IMR-90 (cell line): ENCODE results near the gene RPUSD4. TPM values are rescaled to one million over a fixed set of nuclear protein-coding genes. Genes with fewer than 3 reads are reported as not detected.

Experiments
- ATAC-seq: fragments of 200-7000 bp; cut with Tn5 transposase; 2 replicates; pipeline ENCODE4 v1.9.1; 2020; ENCODE audit warnings: low read depth, mild to moderate bottlenecking, moderate library complexity
- BruUV-seq: library from RNA; stranded (reverse); fragments of 400-500 nt; replicated peaks from 2 replicates; lab custom pipeline; 2021; lab: Mats Ljungman, UMichigan
- CTCF ChIA-PET: fragments of 300-600 bp; formaldehyde crosslinking; extraction: SDS; loops from one replicate; lab custom pipeline; 2021; ENCODE audit warnings: antibody characterized with exemption; lab: Yijun Ruan, JAX
- POLR2A ChIA-PET: fragments of 300-600 bp; sonication (Branson Sonifier 250); formaldehyde crosslinking; loops from one replicate; lab custom pipeline; 2022; ENCODE audit warnings: antibody characterized with exemption; ENCODE audit not compliant: unreplicated experiment; lab: Charles Lee
- DNase-seq: peaks from one replicate; pipeline ENCODE4 v3.0.0; 2013
- H2AFZ ChIP-seq: replicated peaks from 2 replicates; pipeline ENCODE3; 2013; ENCODE audit warnings: low read length, mild to moderate bottlenecking; ENCODE audit not compliant: poor library complexity
- H2AK5ac ChIP-seq: 2 replicates; pipeline ENCODE4 v1.6.1; 2013; ENCODE audit warnings: low read depth, low read length, inconsistent platforms
- H2AK9ac ChIP-seq: replicated peaks from 2 replicates; pipeline ENCODE3; 2013; ENCODE audit warnings: mild to moderate bottlenecking, low read depth, low read length, moderate library complexity; ENCODE audit not compliant: poor library complexity
- H2BK120ac ChIP-seq: 2 replicates; pipeline ENCODE4 v1.6.1; 2013; ENCODE audit warnings: low read depth, low read length, inconsistent platforms
- H2BK15ac ChIP-seq: 3 replicates; pipeline ENCODE4 v1.6.1; 2013; ENCODE audit warnings: low read depth, low read length, inconsistent platforms
- H2BK20ac ChIP-seq: 2 replicates; pipeline ENCODE4 v1.6.1; 2013; ENCODE audit warnings: low read depth, mild to moderate bottlenecking, inconsistent platforms, low read length, moderate library complexity
- H2BK5ac ChIP-seq: 2 replicates; pipeline ENCODE4 v1.6.1; 2013; ENCODE audit warnings: mild to moderate bottlenecking, low read depth, low read length, inconsistent platforms; ENCODE audit not compliant: poor library complexity, severe bottlenecking
- H3K14ac ChIP-seq: replicated peaks from 2 replicates; pipeline ENCODE4 v1.6.1; 2013; ENCODE audit warnings: low read depth, low read length, inconsistent platforms
- H3K18ac ChIP-seq: 2 replicates; pipeline ENCODE4 v1.6.1; 2013; ENCODE audit warnings: low read depth, low read length, control low read depth
- H3K23ac ChIP-seq: 2 replicates; pipeline ENCODE4 v1.6.1; 2013; ENCODE audit warnings: low read depth, low read length, inconsistent platforms
- H3K27ac ChIP-seq: 2 replicates; pipeline ENCODE4 v1.5.1; 2013; ENCODE audit warnings: mild to moderate bottlenecking, control low read depth, low read length; ENCODE audit not compliant: insufficient read depth
- H3K27me3 ChIP-seq: 2 replicates; pipeline ENCODE4 v1.6.1; 2013; ENCODE audit warnings: low read length; ENCODE audit not compliant: control insufficient read depth, insufficient read depth
- H3K36me3 ChIP-seq: 2 replicates; pipeline ENCODE4 v1.6.1; 2013; ENCODE audit warnings: low read length, mixed read lengths; ENCODE audit not compliant: control insufficient read depth, insufficient read depth
- H3K4ac ChIP-seq: 2 replicates; pipeline ENCODE4 v1.6.1; 2013; ENCODE audit warnings: low read depth, low read length, inconsistent platforms
- H3K4me1 ChIP-seq: 2 replicates; pipeline ENCODE4 v1.6.1; 2013; ENCODE audit warnings: low read length, mixed read lengths; ENCODE audit not compliant: control insufficient read depth, insufficient read depth
- H3K4me2 ChIP-seq: 2 replicates; pipeline ENCODE4 v1.6.1; 2013; ENCODE audit warnings: low read depth, mild to moderate bottlenecking, control low read depth, low read length, moderate library complexity
- H3K4me3 ChIP-seq: 2 replicates; pipeline ENCODE4 v1.5.1; 2013; ENCODE audit warnings: low read depth, mild to moderate bottlenecking, control low read depth, low read length, moderate library complexity; ENCODE audit not compliant: insufficient read depth
- H3K56ac ChIP-seq: 2 replicates; pipeline ENCODE4 v1.6.1; 2013; ENCODE audit warnings: low read length, inconsistent platforms; ENCODE audit not compliant: insufficient read depth; ENCODE audit errors: extremely low read depth
- H3K79me1 ChIP-seq, 2 experiments: 2 replicates each; pipeline ENCODE4 v1.6.1; 2013; ENCODE audit warnings: low read length in 2 of 2, inconsistent platforms in 1 of 2, low read depth in 1 of 2
- H3K9ac ChIP-seq: 2 replicates; pipeline ENCODE4 v1.6.1; 2013; ENCODE audit warnings: low read depth, low read length, control low read depth
- H3K9me1 ChIP-seq: 2 replicates; pipeline ENCODE4 v1.6.1; 2013; ENCODE audit warnings: low read length, inconsistent platforms; ENCODE audit not compliant: insufficient read depth
- H3K9me3 ChIP-seq: 2 replicates; pipeline ENCODE4 v1.6.1; 2013; ENCODE audit warnings: low read length; ENCODE audit not compliant: control insufficient read depth, insufficient read depth
- H4K20me1 ChIP-seq: 2 replicates; pipeline ENCODE4 v1.6.1; 2013; ENCODE audit warnings: low read length, inconsistent platforms; ENCODE audit not compliant: insufficient read depth
- H4K5ac ChIP-seq: 2 replicates; pipeline ENCODE4 v1.6.1; 2013; ENCODE audit warnings: mild to moderate bottlenecking, low read depth, low read length, control low read depth
- H4K8ac ChIP-seq, 2 experiments: 2 replicates each; pipeline ENCODE4 v1.6.1; 2013; ENCODE audit warnings: low read depth in 2 of 2, low read length in 2 of 2, control low read depth in 1 of 2, inconsistent platforms in 1 of 2
- H4K91ac ChIP-seq: 2 replicates; pipeline ENCODE4 v1.6.1; 2013; ENCODE audit warnings: low read depth, low read length, inconsistent platforms; ENCODE audit not compliant: insufficient read depth
- BHLHE40 ChIP-seq: fragments of 150-350 bp; IDR thresholded peaks from 2 replicates; pipeline ENCODE4 v1.6.1; 2016; ENCODE audit warnings: mild to moderate bottlenecking, low read depth, low read length
- CEBPB ChIP-seq: IDR thresholded peaks from 2 replicates; pipeline ENCODE4 v1.6.1; 2012; ENCODE audit warnings: low read depth, low read length, improper control_type of control experiment
- CHD1 ChIP-seq: IDR thresholded peaks from 2 replicates; pipeline ENCODE4 v1.6.1; 2012; ENCODE audit warnings: low read depth, low read length, improper control_type of control experiment
- CTCF ChIP-seq: conservative IDR thresholded peaks from 2 replicates; pipeline ENCODE4 v1.5.1; 2012; ENCODE audit warnings: mild to moderate bottlenecking, low read depth, low read length, improper control_type of control experiment
- ELK1 ChIP-seq: fragments of 150-350 bp; IDR thresholded peaks from 2 replicates; pipeline ENCODE4 v1.6.1; 2016; ENCODE audit warnings: low read depth, mild to moderate bottlenecking, low read length, moderate library complexity, borderline replicate concordance
- FOS ChIP-seq: fragments of 150-350 bp; IDR thresholded peaks from 2 replicates; pipeline ENCODE4 v1.6.1; 2016; ENCODE audit warnings: low read depth, low read length
- MAFK ChIP-seq: IDR thresholded peaks from 2 replicates; pipeline ENCODE4 v1.6.1; 2012; ENCODE audit warnings: low read depth, low read length, improper control_type of control experiment
- MAZ ChIP-seq: IDR thresholded peaks from 2 replicates; pipeline ENCODE4 v1.6.1; 2012; ENCODE audit warnings: low read depth, mild to moderate bottlenecking, low read length, improper control_type of control experiment, moderate library complexity, borderline replicate concordance
- MXI1 ChIP-seq: IDR thresholded peaks from 2 replicates; pipeline ENCODE4 v1.6.1; 2012; ENCODE audit warnings: low read depth, mild to moderate bottlenecking, low read length, moderate library complexity, borderline replicate concordance
- NFE2L2 ChIP-seq: fragments of 150-350 bp; IDR thresholded peaks from 2 replicates; pipeline ENCODE4 v1.6.1; 2016; ENCODE audit warnings: low read depth, mild to moderate bottlenecking, low read length
- POLR2A ChIP-seq: IDR thresholded peaks from 2 replicates; pipeline ENCODE4 v1.6.1; 2012; ENCODE audit warnings: mild to moderate bottlenecking, low read depth, low read length
- RAD21 ChIP-seq: IDR thresholded peaks from 2 replicates; pipeline ENCODE4 v1.6.1; 2012; ENCODE audit warnings: low read length, improper control_type of control experiment
- RCOR1 ChIP-seq: IDR thresholded peaks from 2 replicates; pipeline ENCODE4 v1.6.1; 2012; ENCODE audit warnings: mild to moderate bottlenecking, low read length, improper control_type of control experiment; ENCODE audit not compliant: insufficient replicate concordance
- SMC3 ChIP-seq: fragments of 150-350 bp; IDR thresholded peaks from 2 replicates; pipeline ENCODE4 v1.6.1; 2016; ENCODE audit warnings: low read depth, mild to moderate bottlenecking, antibody characterized with exemption, low read length, moderate library complexity
- USF2 ChIP-seq: fragments of 150-350 bp; IDR thresholded peaks from 2 replicates; pipeline ENCODE4 v1.6.1; 2017; ENCODE audit warnings: mild to moderate bottlenecking, antibody characterized with exemption, low read length, low read depth
- WGBS, 2 experiments: methylation state at CpG; one replicate each; pipeline versions ENCODE4 v1.1.5 to v1.1.7; 2013; ENCODE audit warnings: missing lambda C conversion rate in 2 of 2; ENCODE audit not compliant: insufficient read length in 1 of 2; ENCODE audit errors: extremely low coverage in 2 of 2; 5-methylcytosine and 5-hydroxymethylcytosine counted together
- dilution Hi-C: fragments of 300-500 bp; cut with HindIII; formaldehyde crosslinking; loops from one replicate; pipeline ENCODE4 v1.14.3; 2018; ENCODE audit warnings: low sequenced_read_pairs; ENCODE audit not compliant: unreplicated experiment
- in situ Hi-C: fragments of 300-500 bp; cut with MboI; formaldehyde crosslinking; loops from 3 replicates; pipeline ENCODE4 v1.14.3; 2019; ENCODE audit warnings: low sequenced_read_pairs, inconsistent platforms, mixed read lengths
- intact Hi-C: fragments of 100-400 bp; cut with micrococcal nuclease; formaldehyde crosslinking; loops from 2 replicates; pipeline ENCODE4 v1.10.0; 2022
- polyA plus RNA-seq, 3 experiments: library from polyadenylated mRNA; depleted of rRNA; stranded (reverse); fragments of >200 nt; gene quantifications; 2 replicates each; pipeline ENCODE4 v1.2.3, GENCODE V29; 2012; ENCODE audit warnings: low replicate concordance in 1 of 3
- total RNA-seq: library from RNA; depleted of rRNA; stranded (reverse); fragments of >200 nt; gene quantifications from 2 replicates; pipeline ENCODE4 v1.2.3, GENCODE V29; 2012

Gene RPUSD4
- total and polyA plus RNA-seq, 2 of the 4 experiments (the other 2 are of a cell fraction), result 22.1 to 30.6 TPM

- H3K18ac ChIP-seq, result no peak overlapping the region
- H3K9ac ChIP-seq, result no peak overlapping the region
- no peak overlapping the region for H4K91ac ChIP-seq
- H3K23ac ChIP-seq, result no peak overlapping the region
- WGBS, 2 experiments, result no CpG with 5 or more reads among the region's 3 CpGs
- dilution Hi-C loops, result no loop called here
- H3K9me1 ChIP-seq, result no peaks in the 10 kb centered on the region
- DNase-seq, result no peak
- H3K9me3 ChIP-seq, result no peaks in the 10 kb centered on the region
- ChIA-PET CTCF (no interaction called here), POLR2A (no interaction called here)
- no peak overlapping the region for H4K5ac ChIP-seq
- in situ Hi-C loops, result no loop called here
- H4K20me1 ChIP-seq, result no peaks in the 10 kb centered on the region
- no peaks in the 10 kb centered on the region for H3K79me1 ChIP-seq
- H4K8ac ChIP-seq, result no peak overlapping the region
- H3K27ac ChIP-seq, result no peak overlapping the region
- no peak overlapping the region for H3K4ac ChIP-seq
- no peak overlapping the region for H2AK9ac ChIP-seq
- no peak overlapping the region for H2BK15ac ChIP-seq
- no peak overlapping the region for H3K4me2 ChIP-seq
- no peak overlapping the region for H2BK5ac ChIP-seq
- H3K56ac ChIP-seq, result no peak overlapping the region
- intact Hi-C loops, result no loop called here
- H2BK20ac ChIP-seq, result no peak overlapping the region
- H3K27me3 ChIP-seq, result peaks cover 39% of the 10 kb centered on the region
- no peaks in the 10 kb centered on the region; the same call in 1 of the 2 replicates for H3K4me1 ChIP-seq
- H3K36me3 ChIP-seq, result no peaks in the 10 kb centered on the region
- H3K4me3 ChIP-seq, result no peak overlapping the region
- no peak overlapping the region for H3K14ac ChIP-seq
- BruUV-seq, result no TSS peak
- H2AK5ac ChIP-seq, result no peak overlapping the region
- no peak for TF ChIP-seq FOS
- no peak for TF ChIP-seq BHLHE40
- TF ChIP-seq CHD1, result no peak
- no peak for TF ChIP-seq RAD21
- TF ChIP-seq POLR2A, result no peak
- no peak for TF ChIP-seq MXI1
- no peak for TF ChIP-seq USF2
- no peak for TF ChIP-seq CEBPB
- no peak for TF ChIP-seq MAZ
- no peak for TF ChIP-seq ELK1
- no peak for TF ChIP-seq CTCF
- no peak for TF ChIP-seq NFE2L2
- TF ChIP-seq SMC3, result no peak
- TF ChIP-seq RCOR1, result no peak
- no peak for TF ChIP-seq MAFK
- no peak overlapping the region for H2BK120ac ChIP-seq
- ATAC-seq, result no peak
- no peak overlapping the region for H2AFZ ChIP-seq
These were observed 42.2 kb downstream of the RPUSD4 start for GRCh38 chr11:126169291-126169690.
